ENCODE results near the gene BTF3.
A peak's percentile ranks its signal among the peaks of the same experiment; 100 is the strongest.
"Not testable (repeated sequence)": the region's sequence is repeated elsewhere in the genome, so short reads cannot be mapped to it uniquely, and the experiment has no call there.

The BTF3 gene

DNA sequence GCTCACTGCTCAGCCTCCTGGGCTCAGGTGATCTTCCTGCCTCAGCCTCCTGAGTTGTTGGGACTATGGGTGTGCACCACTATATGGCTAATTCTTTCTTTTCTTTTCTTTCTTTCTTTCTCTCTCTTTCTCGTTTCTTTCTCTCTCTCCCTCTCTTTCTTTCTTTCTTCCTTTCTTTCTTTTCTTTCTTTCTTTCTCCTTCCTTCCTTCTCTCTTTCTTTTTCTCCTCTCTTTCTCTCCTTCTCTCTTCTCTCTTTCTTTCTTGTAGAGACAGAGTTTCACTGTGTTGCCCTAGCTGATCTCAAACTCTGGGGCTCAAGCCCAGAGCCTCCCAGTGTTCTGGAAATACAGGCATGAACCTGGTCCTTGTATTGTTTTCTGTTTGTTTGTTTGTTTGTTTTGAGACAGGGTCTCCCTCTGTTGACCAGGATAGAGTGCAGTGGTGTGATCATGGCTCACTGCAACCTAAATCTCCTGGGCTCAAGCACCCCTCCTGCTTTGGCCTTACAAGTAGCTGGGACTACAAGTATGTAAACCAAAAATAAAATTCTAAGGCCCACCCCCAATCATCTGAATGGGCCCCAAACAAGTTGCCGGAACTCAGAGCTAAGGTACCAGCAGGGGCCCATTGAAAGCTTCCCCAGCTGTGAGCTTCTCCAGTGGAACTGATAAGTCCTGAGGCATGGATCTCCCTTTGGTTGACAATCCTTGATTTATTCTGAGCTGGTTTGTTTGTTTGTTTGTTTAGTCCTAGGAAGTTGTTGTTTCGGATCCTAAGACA is 11.9 kb upstream of the BTF3 start:
- no peak for DNase-seq

DNA sequence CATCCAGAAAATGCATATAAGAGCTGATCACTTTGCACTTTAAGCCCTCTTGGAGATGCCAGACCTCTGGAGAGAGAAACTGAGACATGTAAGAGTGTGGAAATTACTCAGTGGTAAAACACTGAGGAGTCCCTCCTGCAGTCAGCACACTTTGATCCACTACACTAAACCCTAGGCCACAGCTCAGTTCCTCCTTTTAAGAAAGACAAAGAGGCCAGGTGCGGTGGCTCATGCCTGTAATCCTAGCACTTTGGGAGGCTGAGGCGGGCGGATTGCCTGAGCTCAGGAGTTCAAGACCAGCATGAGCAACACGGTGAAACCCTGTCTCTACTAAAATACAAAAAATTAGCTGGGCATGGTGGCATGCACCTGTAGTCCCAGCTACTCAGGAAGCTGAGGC is 11.0 kb upstream of the BTF3 start:
- DNase-seq, result not testable (repeated sequence)

DNA sequence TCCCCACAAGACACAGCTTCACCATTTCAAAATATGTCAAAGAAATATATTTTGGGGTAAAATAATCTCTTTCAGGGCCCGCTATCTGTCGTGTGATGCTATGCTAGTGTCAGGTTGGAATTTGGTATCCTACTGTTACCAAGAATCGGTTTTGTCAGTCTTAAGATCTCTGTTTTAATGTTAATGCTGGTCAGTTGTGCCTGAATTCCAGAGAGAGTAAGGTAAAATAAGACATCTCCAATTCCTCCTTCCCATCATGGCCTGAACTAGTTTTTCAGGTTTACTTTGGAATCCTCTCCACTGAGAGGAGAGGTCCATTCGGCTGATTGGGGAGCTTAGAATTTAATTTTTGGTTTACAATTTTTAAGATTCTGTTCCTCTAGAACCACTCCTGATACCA is 10.4 kb upstream of the BTF3 start:
- no peak for DNase-seq

DNA sequence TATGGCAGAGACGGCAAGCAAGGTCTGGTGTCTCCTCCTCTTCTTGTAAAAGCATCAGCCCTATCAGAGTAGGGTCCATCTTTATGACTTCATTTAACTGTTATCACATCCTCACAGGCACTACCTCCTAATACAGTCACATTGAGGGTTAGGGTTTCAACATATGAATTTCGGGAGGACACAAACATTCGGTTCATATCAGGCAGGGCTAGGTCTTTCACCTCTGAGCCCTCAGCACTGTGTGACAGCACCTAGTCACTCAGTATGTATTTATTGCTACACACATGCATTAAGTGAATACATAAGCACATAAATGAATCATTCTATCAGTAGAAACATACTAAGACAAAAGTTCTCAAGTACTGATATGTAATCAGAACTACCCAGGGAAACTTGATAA is 9.4 kb upstream of the BTF3 start:
- no peak for DNase-seq

DNA sequence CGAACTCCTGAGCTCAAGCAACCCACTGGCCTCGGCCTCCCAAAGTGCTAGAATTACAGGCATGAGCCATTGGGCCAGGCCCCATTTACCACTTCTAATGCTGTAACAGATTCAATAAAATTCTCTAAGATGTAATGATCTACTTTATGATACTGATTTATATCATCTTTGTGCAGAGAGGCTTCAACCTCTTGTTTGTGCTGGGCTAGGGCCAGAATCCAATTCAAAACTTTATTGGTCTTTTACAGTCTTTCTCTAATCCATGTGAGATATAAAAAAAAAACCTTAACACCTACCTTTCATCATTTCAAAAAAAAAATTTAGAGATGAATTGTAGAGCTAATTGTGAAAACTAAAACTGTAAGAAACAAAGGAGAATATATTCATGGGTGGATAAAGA is 8.2 kb upstream of the BTF3 start:
- DNase-seq, result no peak

DNA sequence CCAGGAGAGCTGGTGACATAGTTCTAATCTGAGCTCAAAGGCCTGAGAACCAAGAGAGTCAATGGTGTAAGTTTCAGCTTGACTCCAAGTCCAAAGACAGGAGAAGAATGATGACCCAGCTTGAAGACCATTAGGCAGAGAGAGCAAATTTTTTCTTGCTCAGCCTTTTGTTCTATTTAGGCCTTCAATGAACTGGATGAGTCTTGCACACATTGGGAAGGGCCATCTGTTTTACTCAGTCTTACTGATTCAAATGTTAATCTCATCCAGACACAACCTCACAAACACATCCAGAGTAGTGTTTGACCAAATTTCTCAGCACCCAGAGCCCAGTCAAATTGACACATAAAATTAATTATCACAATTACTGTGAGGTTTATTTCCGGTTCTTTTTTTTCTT is 7.1 kb upstream of the BTF3 start:
- no peak for DNase-seq

DNA sequence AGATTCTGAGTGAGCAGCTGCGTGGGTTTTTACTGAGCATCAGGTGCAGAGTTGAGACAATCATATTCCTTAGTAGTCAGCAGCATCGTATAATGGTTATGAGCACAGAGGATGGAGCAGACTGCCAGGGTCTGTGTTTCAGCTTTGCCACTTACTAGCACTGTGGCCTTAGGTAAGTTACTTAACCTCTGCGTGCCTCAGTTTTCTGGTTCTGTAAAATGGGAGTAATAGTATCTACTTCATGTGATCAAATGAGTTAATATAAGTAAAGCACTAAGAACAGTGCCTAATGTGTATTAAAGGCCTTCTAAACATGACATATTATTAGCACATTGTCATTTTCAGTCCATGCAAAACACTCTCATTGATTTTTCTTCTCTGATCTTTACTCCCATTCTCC is 4.8 kb upstream of the BTF3 start:
- no peak for DNase-seq

DNA sequence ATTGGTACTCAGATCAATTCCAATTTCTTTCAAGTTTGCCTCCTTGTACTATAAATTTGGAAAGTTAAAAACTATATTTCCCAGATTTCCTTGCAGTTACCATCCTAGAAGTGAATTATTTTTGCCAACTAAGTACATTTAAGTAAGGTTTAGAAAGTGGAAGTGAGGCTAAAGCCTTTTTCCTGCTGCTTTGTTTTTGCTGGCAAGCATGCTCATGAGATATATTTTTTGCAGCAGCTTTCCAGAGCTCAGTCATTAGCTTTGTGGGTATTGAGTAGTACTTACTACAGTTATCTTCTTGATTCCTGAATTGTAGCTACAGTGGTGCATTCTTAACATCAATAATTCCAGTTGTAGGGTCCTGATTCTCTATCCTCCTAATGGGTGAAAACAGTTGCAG is 3.5 kb upstream of the BTF3 start:
- no peak for DNase-seq

DNA sequence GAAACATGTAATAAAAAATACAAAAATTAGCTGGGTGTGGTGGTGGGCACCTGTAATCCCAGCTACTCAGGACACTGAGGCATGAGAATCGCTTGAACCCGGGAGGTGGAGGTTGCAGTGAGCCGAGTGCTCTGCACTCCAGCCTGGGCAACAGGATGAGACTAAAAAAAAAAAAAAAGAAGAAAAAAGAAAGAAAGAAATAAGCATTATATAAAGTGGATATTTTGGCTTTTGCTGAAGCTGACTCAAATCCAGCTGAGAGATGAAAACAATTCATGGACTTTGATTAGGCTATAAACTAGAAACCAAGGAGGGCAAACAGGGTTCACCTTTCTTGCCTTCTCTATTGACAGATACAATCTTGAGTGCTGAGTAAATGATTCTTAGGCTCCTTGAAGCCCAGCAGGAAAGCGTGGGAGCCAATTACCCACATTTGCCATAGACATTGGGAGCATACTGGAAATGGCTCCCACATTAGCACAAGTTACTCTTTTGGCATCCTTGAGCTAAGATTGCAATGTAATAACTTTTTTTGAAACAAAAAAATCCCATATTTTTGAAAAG is 2.4 kb upstream of the BTF3 start:
- no peak for DNase-seq

DNA sequence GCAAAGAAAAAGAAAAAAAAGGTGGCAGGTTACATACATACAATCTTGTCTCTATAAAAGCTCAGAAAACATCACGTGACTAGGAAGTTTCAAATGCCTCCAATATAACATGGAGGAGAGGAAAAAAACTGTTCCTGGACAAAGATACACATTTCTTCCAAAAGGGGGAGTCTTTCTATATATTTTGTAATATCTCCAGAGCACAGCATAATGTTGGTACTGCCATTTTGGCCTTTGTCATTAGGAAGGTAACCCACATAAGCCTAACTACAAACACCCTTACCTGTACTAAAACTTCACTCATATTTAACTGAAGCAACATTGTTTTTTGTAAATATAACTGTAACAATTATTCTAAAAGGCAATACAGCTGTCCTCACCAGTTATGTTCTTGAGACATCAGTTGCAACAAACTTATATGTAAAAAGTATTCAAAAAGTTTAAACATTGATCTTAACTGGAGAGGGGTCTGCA is 1.2 kb upstream of the BTF3 start:
- peak; percentile 17 for DNase-seq

DNA sequence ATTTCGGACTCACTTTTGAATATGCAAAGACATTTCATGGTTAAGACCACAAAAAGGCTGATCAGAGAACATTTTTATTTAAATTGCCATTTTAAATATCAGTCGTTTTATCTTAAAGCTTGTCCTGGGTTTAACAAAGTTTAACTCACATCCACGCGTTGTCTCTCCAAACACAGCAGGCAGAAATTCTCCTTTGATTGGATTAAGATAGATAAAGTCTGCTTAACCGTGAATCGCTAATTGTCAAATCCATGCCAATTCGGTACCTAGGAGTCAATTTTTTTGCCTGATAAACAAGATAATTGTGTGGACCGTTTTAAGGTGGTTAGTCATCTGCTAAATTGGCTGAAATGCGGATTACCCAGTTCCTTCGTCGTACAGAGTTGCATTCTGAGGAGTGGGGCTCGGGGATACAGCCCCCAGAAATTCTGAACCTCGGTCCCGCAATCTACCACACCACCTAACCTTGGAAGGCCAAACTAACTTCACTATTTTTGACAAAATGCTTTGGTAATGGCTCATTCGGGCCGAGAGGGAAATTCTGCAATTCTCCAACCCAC is 665 bp upstream of the BTF3 start:
- DNase-seq, result no peak

DNA sequence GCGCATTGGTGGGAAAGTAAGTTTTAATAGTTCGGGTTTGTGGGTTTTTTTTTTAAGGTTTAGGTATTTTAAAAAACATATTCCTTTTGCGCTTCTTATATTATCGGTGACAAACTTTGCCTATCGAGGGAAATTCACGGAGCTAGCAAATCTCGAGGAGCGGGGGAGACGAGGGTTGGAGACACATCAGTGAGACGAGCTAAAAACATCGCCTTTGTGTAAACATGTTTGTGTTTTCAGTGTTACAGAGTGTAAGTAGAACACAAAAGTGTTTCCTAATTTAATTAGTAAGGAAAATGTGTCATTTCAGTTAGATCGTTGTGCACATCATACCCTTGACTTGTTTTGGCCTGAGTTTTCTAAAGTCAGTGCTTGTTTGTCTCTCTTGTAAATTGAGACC is 945 bp downstream of the BTF3 start:
- no peak for DNase-seq

DNA sequence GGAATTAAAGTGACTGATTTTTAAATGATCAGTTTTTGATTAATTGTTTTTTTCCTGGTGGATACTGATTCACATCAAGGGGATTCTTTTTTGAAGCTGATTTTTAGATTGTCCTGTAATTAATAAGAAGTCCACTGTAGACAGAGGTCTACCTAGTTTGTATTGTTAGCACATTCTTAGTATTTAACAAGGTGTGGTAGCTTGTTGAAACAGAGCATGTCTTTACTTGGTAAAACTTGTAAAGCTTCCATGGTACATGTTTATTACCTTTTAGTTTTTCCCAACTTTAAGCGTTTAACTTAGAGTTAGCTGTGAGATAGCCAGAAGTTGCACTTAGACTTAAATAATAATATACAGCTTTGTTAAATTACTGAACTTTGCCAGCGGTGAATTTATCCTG is 1.5 kb downstream of the BTF3 start:
- no peak for DNase-seq

DNA sequence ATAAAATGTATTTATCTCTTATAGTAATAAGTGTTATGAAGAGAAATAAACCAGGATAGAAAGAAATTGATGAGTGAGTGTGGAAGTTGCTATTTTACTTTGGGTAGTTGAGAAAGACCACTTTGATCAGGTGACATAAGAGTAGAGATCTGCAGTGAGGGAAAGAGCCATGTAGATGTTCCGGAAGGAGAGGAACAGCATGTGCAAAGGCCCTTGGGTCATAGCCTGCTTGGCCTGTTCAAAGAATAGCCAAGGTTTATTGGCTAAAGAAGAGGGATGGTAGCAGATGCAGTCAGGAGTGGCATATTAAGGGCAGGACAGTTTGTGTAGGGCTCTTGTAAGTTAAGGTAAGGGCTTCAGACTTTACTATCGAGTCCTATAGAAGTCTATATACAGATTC is 3.2 kb downstream of the BTF3 start:
- DNase-seq, result no peak

DNA sequence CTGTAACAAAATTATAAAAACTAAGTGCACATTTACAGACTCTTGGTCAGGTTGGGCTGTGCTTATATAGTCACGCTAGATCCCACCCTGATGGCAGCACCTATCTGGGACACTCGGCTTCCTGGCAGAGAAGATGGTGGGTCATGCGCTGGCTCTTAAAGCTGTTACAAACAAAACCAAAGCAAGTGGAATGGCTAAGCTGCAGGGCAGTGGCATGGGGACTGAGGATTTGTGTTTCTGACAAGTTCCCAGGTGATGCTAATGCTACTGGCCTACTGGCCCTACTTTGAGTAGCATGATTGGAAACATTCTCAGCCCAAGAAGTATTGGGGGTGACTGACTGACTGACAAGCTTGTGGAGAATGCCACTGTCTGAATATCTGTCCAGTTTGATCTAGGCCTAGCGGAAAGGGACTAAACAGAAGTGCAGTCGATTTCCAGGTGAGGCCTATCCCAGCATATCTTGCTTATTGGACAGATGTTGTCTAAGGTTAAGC is 8.3 kb downstream of the BTF3 start:
- DNase-seq, result no peak

DNA sequence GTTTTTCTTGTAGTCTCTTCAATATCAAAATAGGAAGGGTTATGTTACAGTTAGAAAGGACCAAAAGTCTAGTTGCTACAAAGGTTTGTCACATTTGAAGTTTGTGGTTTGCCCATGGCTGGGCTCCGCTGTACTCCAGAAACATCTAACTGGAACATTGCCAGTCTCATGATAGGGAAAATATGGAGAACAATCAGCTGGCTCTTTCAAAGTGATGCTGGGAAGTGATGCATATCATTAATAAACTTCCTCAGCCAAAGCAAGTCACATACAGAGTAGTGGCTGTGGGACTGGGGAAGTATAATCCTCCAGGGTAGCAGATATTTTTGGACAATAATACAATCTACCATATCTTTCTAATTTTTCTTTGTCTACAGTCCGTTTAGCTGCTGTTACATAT is 8.8 kb downstream of the BTF3 start:
- no peak for DNase-seq

DNA sequence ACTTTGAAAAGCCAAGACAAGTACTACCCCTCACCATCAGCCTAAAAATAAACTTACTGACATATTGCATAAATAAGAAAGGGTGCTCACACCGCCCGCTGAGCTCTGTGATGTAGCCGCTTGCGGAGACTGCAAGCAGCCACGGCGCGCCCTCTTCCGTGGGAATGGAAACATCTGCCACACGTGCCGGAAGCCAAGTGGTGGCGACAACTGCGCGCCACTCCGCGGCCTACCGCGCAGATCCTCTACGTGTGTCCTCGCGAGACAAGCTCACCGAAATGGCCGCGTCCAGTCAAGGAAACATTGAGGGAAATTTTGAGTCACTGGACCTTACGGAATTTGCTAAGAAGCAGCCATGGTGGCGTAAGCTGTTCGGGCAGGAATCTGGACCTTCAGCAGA is 10.3 kb downstream of the BTF3 start:
- not testable (repeated sequence) for DNase-seq

DNA sequence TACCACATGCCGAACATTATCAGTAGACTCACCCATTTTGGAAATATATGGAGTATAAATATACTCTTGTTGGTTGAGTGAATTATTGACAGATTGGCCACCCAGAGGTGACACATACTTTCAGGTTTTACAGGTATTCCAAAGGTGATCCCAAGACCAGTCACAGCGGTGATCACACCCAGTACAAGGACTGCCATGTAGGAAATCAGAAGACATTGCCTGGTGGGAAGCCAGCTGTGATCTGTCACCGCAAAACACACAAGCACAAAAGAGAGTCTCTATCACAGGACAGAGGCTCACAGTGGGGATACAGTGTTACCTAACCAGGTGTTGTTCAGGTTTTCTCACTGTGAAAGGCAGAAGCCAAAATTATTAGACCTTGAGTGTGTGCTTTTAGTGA is 15.8 kb downstream of the BTF3 start:
- DNase-seq, result no peak

DNA sequence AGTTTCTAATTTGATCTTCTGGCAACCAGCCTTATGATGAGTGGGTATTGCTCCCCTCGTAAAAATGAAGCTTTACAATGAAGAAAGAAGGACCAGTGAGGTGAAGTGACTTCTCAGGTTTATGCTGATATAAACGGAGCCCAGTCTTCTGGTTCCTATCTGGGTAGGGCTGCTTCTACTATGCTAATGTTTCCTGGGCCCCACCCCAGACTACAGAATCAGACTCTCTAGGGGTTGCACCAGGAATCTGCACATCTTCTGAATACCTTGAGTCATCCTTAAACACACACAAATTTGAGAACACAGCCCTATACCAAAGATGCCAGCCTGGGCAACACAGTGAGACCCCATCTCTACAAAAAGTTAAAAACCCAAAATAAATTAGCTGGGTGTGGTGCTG is 16.2 kb downstream of the BTF3 start:
- DNase-seq, result no peak

DNA sequence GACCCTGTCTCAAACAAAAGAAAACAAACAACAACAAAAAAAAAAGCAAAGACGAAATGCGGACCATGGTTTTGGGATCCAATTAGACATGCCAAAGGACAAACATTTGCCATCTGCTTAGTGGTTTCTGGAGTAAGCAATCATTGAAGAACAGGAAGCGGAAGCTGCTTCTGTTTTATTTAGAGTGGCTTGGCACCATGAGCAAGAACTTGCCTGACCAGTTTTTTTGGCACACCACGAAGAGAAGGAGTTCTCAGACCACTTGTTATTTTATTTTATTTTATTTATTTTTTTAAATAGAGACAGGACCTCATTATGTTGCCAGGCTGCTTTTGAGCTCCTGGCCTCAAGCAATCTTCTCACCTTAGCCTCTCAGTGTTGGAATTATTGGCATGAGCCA is 17.0 kb downstream of the BTF3 start:
- no peak for DNase-seq

DNA sequence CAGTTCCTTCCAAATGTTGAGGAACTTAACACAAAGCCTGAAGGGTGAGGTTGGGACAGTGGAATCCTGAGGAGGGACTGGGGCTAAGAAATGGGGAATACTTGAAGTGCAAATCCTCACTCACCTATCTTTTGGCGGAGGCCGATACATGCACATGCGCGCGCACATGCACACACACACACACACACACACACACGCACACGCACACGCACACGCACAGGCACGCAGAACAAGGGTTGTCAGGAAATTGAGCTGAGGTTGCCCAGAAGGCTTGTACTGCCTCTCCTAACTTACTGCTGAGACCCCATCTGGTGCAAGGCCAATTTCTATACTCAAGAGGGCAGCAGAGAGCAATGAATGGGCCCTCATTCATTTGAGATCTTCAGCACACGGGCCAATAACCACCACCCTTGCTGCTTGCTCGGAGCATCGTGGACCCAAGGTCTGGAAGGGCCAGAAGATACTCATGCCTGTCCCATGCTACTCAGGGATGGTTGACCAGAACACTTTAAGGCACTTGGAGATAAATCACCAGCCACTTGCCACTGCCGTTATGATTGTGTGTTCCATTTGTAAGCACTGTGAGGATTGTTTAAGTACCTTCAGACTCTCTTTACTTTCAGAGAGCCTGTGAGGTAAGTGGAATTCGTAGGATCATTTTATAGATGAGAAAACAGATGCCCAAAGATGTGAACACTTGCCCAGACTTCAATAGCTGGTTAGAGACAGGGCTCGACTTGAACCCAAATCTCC is 21.5 kb downstream of the BTF3 start:
- peak; percentile 68 for DNase-seq

DNA sequence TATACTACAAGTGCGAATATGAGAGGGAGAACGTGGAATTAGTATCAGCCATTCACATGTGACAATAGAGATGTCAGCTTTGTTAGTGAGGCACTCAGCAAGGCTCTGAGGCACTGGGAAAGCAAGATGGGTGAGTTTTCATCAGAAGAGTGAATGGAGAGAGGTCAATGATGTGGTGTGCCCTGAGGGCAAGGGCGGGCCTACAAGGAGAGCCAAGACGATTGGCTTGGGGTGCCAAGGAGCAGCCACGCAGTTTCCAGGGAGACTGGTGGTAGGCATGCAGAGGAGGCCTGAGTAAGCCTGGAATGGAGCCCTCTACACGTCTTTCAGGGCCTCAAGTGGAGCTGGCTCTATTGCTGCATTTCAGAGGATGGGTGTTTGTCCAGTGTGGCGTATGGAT is 24.7 kb downstream of the BTF3 start:
- no peak for DNase-seq

DNA sequence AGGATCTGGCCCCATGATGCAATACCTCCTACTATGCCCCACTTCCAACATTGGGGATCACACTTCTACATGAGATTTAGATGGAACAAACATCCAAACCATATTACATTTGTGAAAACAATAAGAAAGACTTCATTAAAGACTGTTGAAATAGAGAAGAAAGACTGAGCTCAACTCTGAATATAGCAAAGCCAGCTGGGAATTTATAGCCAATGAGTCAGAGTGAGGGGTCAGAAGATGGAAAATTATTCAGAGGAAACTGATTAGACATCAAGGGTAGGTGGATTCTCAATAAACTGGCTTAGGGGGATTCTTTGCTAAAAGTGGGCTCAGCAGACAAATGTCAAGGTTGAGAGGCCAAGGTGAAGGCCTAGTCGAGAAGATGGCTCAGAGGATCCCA is 25.6 kb downstream of the BTF3 start:
- DNase-seq, result no peak

Data from GDM1 (cell line).